SKM-1 (cell line): ENCODE data around the gene TMC1.

Experiments
- DNase-seq: peaks from one replicate; lab custom pipeline; 2025; ENCODE audit not compliant: unreplicated experiment; lab: John Stamatoyannopoulos, UW

TMC1 gene

DNA sequence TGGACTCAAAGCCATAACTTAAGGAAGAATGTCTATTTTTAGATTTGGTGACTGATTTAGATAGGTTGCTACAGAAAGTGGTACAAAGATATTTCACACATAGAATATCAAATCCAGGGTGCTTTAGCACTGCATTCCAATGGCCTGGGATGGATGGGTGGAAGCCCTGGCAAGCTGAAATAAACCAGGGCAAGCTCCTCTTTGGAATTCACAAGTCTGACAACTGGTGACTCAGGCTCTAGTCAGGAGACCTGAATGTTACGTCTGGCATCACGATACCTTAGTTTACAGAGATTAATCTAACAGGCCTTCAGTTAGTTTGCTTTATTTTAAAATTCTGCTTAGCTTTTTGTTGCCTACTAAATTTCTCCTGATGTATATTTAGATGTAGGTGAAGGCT lies 144.0 kb downstream of the TMC1 start:
- no peak for DNase-seq

DNA sequence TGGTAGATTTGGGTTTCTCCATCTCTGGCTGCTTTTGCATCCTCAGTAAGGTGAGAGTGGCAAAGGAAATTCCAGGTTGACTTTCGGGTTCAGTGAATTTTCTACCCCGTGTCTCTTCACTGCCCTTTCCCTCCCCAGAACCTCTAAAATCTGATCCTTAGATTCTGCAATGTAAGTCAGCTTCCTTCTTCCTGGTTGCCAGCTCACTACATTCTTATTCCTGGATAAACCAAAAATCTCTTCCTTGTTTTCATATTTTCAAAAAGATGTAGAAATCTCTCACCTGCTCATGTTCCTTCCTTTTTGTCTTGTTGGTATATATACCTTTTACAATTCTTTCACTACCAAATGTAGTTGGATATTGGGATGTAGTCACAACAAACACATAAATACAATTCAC lies 145.8 kb downstream of the TMC1 start:
- no peak for DNase-seq

DNA sequence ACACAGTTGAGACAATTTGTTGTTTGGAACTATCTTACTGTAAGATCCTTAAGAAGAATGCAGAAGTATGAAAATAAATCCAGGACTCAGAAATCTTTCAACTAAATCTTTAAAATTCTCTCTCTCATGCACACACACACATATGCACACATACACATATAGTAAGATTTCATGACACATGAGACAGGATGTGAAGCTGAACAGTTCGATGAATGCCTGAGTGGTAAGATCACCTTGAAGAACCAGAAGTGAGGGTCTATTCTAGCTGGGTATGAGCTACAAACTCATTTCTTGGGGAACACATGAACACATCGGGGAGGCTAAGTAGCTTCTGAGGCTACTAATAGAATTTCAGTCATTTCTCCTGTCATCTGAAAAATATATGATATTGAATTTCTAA lies 153.6 kb downstream of the TMC1 start:
- no peak for DNase-seq

DNA sequence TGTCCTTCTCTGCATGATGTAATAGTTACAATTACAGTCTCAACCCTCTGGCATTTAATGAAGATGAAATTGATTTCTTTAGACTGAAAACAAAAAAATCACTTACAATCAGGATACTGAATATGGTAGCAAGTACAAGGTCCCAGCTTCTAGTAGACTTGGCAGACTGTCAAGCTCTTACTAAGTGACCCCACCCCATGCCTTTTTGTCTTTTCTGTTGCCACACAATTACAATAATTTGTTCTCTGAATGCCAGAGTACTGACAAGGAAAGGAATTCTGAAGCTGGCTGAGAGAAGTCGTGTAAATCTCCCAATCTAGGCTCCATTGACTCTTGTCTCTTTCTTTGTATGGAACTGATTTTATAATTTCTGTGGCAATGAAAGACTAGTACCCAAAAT lies 154.2 kb downstream of the TMC1 start:
- DNase-seq, result no peak

DNA sequence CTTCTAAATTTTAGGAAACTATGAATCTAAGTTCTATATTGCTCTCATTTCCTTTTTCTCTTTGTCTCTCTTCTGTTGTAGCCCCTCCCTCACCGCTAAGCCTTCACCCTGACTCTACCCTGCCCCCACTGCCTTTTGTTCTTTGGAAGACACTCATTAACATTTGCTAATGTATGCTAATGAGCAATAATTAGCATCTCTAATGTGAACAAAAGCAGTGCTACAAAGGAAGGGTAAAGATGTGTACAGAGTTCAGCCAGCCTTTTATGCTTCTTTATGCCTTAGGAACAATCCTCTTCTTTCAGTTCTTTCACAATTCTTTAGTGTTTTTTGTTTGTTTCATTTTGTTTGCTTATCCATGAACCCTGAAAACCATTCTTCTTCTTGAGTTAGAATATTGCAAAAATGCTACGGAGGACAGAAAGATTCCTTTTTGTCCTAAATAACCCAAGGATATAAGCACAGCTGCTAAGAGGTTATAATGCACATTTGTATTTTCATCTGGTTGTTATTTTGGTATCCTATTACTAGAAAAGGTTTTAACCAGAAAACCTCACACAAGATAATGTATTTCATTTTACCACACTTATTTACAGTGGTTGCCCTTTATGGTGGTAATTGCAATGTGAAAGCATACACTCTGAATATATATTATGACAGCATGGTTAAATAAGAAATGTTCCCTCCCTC lies 159.3 kb downstream of the TMC1 start:
- no peak for DNase-seq

DNA sequence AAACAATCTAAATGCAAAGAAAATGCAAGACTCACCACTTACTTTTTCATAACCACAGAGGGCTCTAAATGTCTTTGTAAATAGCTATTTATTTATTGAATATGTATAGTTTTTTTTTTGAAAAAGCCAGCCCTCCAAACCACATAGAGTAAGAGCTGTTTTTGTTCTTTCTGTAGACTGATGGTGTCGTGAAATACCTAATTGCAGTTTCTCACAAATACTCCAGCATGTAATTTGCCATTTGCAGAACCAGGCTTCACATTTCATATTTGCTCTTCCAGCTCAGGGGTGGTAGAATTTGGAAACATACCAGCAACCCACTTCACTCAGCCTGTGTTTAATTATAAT lies 159.8 kb downstream of the TMC1 start:
- DNase-seq, result no peak

DNA sequence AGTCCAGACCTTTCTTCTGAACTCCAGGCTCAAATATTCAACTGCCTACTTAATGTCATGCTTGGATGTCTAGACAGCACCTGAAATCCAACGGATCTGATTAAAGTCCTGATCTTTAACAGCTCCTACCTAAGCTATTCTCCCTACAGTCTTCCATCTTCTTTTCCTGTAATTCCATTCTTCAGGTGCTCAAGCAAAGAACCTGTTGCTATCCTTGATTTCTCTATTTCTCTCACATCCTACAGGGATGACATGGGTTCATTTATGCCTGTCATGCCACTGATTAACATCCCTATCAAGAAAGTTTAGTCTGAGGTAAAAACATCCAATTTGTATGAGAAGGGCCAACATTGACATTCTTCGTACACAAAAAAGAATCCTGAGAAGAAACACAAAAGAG lies 163.2 kb downstream of the TMC1 start:
- DNase-seq, result no peak

DNA sequence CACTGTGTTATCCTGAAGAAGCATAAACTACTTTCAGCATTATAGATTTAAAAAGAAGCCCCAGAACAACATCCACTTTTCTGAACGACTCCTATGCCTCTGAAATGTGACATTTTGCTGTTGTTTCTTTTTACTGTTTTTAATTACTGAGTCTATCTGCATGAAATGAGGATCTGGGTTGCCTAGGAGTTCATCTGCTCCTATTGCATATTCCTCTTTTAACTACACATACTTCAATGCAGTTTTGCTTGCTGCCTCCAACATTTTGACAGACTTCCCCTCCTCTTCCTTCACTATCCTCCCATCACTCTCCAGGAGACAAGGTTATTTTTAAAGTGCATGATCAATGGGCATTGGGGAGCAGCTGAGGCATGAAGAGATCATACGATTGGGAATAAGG lies 164.5 kb downstream of the TMC1 start:
- DNase-seq, result no peak

DNA sequence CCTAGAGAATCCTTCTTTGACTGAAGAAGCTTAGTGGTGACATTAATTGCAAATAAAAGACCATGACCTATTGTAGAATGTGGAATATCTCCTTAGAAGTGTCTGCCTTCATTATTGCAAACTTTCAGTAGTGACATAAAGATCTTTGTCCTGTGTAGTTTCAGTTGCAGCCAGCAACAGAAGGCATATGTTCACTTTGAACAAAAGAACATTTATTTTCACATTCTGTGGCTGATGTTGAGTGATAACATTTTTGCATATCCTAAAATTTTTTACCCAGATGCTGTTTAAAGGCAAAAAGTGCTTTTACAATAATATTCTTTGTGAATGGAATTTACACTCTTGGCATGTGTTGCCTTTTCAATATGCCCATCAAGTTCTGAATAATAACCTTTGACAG lies 165.9 kb downstream of the TMC1 start:
- no peak for DNase-seq

DNA sequence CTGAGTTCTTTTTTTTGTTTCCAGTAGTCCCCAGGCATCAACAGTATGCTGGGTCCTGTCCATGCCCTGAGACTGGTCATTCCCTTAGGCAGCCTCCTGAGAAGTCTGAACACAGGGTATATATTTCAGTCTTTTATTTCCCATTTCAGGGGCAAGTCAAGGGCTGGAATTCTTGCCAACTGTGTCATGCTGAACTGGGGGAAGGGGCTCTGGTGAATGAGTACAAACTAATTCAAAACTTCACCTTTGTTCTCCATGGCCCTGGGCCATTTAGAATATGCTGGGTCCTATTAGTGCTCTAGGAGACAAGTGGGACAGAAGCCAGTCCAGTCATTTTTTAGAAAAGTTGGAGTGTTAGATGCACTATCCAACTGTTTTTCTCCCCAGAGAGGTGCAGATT lies 170.3 kb downstream of the TMC1 start:
- DNase-seq, result no peak

DNA sequence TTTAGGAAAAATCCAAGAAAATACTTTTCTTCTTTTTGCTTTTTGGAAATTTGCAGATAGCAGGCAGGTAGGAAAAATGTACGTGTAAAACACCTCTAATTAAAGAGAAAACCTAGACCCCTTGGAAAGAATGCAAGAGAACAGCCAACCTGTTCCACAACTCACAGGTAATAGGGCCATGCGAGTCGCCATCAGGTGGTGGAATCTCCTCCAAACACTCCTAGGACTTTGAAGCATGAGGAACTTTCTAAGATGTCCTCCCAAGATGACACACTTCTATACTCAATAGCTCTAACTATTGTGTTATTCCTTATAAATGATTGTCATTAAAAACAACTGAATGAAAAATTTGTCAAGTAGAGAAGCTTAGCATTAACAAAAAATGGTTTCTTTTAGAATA lies 174.0 kb downstream of the TMC1 start:
- no peak for DNase-seq

DNA sequence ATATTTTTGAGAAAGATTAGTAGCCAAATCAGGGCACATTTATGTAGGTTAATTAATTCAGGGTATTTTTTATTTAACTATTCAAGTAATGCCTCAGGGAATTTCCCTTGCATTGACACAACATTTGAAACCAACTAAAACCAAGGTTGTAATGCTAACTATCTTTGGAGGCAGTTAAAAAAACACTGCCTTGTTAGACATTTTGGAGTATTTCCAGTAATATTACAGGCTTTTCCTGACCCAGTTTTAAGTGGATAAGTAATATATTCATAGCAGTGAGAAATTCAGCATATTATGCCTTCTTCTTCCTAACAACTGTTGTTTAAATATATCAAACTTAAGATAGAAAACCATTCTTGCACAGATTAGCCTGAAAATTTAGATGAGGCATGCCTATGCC lies 175.1 kb downstream of the TMC1 start:
- DNase-seq, result no peak

DNA sequence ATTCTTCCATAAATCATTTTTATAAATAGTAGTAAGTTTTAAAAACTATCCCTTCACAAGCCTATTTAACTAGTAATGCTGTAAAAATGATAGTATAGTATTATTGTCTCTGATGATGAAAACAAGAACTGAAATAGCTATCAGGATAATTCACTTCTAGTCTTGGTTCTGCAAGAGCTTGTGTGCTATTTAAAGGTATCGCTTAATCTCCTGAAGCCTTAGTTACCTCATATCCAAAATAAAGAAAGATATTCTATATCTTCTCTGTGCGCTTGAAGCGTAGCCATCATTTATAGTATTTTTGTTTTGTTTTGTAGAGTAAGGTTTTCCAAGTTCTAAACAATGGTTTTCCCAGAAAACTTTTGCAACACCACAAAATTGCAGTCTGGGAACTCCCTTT lies 180.1 kb downstream of the TMC1 start:
- DNase-seq, result no peak

DNA sequence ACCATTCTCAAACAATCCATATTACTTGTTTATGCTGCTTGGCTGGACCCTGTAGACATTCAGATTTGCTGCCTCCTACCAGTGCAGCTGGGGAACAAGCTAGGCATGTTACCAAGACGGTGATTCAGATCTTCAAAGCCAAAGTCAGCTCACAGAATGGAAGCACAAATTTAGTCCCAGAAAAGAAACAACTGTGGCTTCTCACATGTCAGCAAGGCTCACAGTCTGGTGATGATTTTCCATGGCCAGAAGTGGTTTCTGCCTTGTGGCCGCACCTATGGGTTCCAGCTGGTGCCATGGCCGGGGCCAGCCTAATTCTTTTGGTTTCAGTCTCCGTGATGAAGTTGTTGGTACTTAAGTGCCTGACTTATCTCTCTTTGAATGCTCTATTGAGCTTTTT lies 182.2 kb downstream of the TMC1 start:
- no peak for DNase-seq

DNA sequence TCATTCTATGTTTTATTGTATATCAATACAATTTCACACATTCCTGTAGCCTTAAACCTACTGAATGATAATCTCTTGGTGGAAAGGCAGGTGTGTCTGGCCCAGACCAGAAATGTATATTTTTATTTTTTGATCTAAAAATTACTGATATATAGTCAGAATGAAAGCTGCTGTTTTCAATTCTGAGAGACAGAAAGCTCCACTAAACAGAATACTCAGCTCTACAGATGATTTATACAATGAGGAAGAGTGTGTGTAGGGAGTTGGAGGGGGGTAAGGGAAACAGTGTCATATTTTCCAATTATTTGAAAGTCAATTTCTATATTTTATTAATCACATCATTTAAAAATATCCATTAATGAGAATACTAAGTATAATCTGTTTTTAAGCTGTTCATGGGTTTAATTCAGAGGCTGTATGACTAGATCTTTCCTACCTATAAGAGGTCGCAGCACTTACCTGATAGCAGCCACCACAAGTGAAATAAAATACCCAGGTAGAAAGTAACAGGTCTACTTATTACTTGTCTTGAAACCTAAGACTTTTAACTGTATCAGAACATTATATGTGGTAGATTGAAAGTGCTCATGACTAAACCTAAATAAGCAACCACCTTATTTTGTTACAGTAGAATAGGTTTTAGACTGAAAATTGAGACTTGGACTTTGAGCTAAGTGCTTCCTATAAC lies 183.4 kb downstream of the TMC1 start:
- DNase-seq, result no peak

DNA sequence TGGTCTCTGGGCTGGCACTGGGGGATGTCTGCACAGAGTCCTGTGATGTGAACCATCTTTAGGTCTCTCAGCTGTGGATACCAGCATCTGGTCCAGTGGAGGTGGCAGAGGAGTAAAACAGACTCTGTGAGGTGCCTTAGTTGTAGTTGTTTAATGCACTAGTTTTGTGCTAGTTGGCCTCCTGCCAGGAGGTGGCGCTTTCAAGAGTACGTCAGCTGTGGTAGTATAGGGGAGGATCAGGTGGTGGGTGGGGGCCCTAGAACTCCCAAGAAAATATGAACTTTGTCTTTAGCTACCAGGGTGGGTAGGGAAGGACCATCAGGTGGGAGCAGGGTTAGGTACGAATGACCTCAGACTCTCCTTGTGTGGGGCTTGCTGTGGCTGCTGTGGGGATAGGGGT lies 197.1 kb downstream of the TMC1 start:
- DNase-seq, result no peak

DNA sequence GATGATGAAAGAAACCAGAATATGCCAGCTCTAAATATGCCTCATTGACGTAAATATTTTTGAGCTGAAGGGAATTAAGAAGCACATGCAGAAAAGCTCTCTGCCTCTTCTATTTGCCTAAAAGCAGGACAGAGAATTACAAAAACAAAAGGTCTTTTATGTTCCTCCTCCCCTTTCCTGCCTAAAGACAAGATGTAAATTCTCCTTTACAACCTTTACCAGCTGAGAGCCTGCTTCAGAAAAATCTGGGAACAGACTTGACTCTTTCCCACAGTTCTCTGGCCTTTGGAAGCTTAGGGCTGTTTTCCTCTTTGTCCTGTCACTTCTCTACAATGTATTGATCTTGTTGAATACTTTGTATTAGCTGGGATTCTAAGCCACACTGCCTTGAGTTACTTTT lies 199.7 kb downstream of the TMC1 start:
- no peak for DNase-seq

DNA sequence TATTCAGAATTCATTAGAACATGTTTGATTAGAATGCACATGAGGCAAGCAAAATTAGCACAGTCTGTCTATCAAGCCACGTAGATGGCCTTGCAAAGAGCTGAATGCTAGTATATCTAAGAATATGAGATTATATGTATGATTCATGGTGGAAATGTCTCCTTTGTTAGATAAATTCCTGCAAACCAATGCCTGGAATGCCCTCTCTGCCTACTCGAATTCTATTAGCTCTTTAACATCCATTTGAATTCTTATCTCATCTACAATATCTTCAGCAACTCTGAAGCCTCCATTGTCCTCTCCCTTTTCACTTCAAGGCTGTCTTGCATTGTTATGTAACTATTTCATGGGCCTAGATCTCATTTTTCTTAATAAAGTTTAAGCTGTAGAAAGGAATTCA lies 205.5 kb downstream of the TMC1 start:
- no peak for DNase-seq

DNA sequence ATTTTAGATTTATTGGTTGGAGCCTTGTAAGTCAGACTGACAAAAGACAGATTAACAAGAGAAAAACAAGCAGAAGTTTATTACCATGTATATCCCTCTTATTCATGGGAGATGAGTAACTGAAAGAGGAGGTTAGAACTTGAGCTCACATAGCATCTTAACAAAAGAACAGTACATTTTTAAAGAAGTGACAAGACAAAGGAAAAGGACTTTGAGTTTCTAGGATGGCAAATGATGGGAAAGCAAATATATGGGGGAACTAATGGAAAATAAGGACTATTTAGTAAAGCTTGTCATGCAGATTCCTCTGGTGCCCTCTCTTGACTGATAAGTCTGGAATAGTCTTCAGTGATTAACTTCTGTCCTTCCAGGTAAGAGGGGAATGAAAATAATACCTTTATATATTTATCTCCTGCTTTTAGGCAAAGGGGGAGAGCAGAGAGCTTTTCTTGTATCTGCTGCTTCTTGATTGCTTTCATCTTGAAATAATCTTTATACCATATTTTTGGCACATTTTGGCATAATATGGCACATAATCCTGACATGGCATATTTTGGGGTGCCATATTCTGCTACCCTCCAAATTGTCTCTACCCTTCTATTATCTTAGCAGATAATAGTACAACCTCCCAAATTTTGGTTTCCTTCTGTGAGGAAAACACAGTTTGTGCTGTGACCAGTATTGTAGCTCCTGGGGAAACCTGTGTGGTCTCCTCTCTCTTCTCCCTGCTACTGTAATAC lies 206.8 kb downstream of the TMC1 start:
- DNase-seq, result no peak

DNA sequence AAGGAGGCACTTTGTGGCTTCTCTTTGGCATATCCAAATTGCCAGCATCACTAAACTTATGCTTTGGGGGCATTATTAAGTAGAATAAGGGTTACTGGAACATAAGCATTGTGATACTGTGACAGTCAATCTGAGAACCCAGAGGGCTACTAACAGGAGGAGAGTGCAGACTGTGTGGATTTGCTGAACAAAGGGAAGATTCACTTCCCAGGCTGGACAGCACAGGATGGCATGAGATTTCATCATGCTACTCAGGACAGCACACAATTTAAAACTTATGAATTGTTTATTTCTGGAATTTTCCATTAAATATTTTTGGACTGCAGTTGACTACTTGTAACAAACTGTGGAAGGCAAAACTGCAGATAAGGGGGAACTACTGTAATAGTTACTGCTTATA lies 212.5 kb downstream of the TMC1 start:
- no peak for DNase-seq

DNA sequence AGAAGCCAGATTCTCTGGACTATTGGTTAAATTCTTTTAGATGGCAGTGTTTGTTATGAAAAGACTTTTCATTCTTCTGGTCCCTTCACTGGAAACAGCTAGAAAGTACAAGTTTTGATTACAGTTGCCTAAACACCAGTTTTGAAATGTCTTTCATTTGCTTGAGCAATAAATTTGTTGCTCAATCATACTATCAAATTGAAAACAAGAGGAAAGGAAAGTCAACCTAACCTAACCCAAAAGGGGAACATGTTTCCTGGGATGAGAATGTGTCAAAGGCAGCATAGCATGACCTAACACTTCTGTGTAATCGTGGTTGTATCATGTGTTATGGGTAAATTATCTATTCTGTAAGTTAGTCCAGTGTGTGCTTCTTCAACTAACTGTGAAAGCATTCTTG lies 213.2 kb downstream of the TMC1 start:
- peak; percentile 1 for DNase-seq

DNA sequence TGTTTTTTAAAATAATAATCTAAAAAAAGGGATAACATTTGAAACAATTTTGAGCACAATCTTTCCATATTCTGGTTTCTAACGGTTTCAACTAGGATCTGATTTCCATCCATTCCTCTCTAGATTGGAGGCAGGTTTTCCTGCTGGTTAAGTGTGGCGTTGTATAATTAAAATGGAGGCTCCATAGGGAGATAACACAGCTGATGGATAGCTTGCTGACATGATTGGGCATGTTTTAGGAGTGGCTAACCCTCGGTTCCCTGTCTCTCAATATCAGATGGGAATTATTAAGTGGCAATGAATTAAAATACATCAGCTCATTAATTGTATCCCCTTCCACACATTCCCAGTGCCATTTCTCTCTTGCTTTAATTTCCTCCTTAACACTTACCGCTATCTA lies 222.4 kb downstream of the TMC1 start:
- DNase-seq, result no peak

DNA sequence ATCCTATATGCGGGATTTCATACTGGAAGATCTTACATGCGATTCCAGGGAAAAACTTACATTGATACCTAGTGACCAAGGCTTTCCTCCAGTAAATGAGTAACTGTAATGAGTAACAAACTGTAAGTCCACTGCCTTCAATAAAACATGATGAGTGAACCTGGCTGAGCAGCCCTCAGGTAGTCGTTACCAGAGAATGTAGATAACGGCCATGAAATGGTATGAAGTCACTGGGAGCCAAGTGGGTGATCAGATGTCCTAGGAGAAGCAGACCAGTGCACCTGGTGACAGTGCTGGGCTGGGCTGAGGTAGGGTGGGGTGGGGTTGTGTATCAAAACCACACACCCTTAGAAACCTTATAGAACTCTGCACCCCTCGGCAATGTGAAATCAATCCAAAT lies 227.9 kb downstream of the TMC1 start:
- DNase-seq, result no peak
